ENCODE data around the gene KIRREL1.

KIRREL1 gene

DNA sequence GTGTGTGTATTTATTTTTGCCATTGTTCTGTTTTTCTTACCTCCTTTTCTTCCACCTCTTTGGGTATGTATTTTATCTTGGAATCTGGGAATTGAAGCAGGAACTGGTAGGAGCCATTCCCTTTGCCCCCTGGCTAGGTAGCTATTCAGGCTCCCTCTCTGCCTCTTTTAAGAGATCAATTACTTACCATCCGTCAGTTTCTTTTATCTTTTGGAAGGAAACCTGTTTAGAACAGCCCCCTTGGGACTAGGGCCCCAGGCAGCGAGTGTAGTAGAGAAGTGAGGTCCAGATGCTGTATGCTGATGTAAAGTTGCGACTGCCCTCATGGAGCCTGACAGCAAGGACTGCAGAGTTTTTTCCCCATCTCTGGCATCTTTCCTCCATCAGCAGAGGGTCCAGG is 41.6 kb downstream of the KIRREL1 start:
- no peak for DNase-seq (ENCODE audit: low read depth, low spot score)

DNA sequence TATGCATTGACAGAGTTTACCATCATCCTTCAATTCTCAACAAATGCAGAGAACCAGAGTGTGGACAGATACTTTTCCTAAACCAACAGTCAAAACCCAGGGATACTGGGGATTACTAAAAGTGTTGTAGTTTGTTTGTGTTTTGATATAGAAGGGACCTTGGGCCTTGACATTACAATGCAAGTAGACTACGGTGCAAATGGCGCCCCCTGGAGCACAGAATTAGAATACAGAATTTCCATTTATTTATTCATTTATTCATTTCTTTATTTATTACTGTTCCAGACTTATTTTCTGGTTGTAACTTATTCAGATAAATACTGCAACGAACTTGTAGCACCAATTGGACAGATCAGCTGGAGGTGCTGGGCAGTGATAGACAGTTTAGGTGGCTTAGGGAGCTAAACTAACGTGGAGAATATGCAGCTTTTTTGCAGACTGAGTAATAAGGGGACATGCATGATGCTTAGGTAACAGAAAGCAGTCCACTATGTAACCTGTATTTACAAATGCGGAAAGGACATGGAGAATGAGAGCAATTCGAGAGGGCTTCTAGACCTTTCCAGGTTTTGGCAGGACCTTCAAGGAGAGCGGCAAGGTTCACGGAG is 42.6 kb downstream of the KIRREL1 start:
- no peak for DNase-seq (ENCODE audit: low read depth, low spot score)

DNA sequence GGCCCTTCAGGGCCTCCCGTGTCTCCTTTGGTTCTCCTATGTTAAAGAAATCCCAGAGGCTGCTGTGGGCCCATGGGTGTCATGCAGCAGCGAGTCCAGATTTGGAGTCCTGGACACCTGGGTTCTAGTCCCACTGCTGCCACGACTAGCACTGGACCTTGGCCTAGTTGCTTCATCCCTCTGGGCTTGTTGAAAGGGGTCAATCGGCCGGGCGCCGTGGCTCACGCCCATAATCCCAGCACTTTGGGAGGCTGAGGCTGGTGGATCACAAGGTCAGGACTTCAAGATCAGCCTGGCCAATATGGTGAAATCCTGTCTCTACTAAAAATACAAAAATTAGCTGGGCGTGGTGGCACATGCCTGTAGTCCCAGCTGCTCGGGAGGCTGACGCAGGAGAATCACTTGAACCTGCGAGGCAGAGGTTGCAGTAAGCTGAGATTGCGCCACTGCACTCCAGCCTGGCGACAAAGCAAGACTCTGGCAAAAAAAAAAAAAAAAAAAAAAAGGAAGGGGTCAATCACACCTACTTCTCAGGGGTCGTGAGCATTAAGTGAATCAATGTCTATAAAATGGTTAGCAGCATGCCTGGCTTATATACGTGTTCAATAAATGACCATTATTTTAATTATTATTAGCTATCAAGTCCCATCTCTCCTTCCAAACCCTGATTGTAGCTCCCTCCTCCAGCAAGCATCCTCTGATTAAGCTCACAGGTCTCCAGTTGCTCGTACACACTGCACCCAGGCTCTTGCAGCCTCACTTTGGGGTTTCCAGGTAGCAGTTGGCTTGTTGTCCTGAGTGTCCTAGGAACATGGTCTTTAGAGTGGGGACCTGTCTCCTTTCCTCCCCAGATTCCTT is 43.8 kb downstream of the KIRREL1 start:
- no peak for DNase-seq (ENCODE audit: low read depth, low spot score)

DNA sequence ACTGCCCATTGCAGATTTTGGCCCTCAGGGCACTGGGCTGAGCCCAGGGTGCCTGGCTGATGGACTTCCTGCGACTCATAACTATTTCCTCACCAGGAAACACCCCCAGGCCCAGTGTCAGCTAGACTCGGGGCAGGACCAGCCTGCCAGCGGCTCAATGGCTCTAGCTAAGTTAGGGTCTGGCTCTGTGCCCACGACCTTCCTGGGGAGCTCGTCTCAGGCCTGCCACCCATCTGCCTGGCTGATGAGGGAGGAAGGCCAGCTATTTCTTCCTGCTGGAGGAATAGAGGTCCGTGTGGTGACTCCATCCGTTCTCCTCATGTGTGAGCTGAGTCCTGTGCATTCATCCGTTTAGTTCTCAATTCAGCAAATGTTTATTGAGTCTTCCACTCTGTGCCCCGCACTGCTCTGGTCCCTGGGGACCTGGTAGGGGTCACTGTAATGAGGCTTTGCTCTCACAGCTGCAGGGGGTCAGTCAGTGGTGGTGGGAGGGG is 44.5 kb downstream of the KIRREL1 start:
- no peak for DNase-seq (ENCODE audit: low read depth, low spot score)

DNA sequence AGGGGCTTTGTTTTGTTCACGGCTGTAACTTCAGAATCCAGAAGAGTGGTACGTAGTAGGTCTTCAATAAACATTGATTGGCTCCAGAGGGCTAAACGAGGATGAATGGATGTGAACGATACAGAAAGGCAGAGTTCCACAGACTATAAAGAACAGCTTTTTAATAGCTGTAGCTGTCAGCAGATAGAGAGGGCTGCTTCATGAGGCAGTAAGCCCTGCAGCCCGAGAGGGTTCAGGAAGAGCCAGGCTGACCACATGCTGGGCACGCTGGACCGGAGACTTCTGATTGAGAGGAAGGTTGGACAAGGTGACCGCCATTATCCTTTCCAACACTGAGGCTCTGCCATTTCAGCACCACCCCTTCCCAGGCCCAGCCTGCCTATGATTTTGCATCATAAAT is 45.3 kb downstream of the KIRREL1 start:
- DNase-seq (ENCODE audit: low read depth, low spot score), result no peak

DNA sequence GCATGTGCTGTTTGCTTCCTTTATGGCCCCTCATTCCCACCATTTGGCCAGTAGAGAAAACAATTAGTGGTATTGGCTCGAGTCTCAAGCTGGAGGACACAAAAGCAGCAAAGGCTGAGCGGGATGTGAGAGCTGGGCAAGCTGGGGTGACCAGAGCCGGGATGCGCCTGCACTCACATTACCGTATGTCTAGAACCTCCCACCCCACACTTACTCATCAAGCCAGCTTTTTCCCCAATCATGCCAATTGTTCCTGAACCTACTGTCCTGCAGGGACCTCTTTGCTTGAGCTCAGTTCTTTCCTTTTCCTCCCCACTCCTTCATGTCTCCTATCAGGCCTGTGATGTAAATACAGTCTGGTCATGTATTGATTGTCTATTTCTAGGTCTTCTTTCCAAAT is 45.9 kb downstream of the KIRREL1 start:
- DNase-seq (ENCODE audit: low read depth, low spot score), result no peak

DNA sequence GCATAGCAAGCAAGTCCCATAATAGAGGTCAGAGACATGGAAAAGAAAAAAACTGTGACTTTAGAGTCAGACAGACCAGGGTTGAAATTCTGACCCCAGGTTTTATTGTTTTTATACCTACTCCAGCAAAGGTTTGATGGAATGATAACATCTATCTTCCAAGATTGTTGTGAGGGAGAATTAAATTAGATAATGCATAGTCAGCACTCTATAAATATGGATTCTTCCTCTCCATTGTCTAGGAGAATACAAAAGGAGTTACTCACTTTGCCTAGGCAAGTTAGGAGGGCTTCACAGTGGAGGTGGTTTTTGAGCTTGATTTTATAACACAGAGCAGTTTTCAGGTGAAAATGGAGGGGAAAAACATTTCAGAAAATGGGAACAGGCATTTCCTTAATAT is 46.9 kb downstream of the KIRREL1 start:
- no peak for DNase-seq (ENCODE audit: low read depth, low spot score)

DNA sequence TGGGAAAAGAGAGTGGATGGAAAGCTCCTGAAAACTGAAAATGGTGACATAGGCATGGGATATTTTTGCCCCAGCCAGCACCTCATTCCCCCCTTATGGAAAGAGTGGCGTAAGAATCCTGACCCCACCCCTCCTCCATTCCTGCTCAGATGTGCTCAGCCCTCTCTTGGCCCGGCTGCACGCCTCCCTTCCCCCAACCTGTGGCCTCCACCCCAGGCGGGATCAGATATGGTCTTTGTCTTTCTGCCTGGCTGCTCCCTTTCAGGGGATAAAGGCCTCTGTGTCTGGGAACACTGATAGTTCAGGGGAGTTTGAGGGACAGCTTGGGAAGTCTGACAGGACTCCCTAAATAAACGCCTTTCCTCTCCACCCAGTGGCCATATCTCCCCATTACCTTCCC is 49.8 kb downstream of the KIRREL1 start:
- DNase-seq (ENCODE audit: low read depth, low spot score), result no peak

DNA sequence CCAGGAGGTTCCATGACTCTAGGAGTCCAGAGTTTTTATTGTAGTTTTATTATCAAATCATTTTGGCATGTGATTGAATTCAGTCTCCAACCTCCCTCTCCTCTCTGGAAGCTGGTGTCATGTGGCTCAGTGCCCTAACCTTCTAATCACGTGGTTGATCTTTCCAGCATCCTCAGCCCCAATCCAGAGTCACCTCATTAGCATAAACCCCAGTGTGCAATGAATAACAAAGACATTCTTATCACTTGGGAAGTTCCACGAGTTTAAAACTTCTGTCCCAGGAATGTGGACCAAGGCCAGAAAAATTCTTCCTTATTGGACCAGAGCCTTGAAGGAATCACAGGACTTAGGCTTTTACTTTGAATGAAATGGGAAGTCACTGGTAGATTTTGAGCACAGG is 52.2 kb downstream of the KIRREL1 start:
- DNase-seq (ENCODE audit: low read depth, low spot score), result no peak

DNA sequence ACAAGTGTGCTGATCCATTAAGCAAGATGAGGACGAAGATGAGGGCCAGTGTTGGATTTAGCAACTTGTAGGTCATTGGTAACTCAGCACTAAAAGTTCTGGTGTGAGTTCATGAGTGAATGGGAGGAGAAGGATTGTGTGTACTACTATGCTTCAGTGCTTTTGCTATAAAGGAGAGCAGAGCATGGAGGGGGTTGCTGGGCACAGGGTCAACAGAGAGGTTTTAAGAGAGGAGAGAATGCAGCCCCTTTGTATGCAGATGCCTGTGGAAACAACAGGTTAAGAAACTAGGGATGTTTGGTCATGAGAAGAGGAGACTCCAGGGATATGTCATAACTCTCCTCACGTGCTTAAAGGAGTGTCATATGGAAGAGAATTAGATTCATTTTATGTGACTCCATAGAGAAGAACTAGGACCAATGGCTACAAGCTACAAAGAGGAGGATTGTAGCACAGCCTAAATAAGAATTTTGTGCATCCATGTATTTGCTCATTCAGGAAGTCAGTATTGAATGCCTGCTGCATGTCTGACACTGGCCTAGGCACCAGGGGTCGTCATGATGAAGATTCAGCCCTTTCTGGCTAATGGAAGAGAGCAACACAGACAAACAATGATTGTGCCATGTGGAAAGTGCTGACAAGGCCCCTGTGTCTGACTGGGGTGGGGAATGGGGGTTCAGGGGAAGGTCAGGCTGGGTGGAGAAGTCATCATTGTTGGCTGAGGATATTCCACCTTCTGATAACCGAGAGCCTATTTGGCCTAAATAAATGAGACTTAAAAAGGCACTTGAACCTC is 53.5 kb downstream of the KIRREL1 start:
- no peak for DNase-seq (ENCODE audit: low read depth, low spot score)

DNA sequence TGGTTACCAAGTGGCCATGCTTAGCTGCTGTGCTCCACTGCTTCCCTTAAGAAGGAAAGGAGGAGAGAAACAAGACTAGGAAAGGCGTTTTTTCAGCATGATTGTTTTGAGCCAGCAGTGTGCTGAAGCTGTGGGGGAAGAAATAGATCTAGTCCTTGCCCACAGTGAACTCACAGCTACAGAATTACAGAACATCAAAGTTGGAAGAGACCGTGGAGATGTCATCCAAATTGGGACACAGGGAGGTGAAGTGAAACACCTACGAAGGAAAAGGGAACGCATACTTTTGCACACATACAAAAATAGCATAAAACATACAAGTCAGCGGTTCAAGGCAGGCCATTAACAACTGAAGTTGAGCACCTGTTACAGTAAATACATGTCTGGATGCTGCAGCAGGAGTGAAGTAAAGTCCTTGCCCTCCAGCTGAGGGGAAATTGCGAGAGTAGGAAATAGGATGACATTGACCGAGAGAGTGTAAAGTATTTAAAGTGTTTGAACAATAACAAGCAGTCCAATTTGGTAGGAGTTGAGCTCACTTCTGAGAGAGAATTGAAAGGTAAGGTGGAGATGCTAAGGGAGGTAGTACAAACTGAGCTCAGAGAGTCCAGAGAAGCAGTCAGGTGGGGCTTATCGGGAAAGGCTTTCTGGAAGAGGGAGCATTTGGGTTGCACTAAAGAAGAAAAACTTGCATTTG is 55.1 kb downstream of the KIRREL1 start:
- no peak for DNase-seq (ENCODE audit: low read depth, low spot score)

DNA sequence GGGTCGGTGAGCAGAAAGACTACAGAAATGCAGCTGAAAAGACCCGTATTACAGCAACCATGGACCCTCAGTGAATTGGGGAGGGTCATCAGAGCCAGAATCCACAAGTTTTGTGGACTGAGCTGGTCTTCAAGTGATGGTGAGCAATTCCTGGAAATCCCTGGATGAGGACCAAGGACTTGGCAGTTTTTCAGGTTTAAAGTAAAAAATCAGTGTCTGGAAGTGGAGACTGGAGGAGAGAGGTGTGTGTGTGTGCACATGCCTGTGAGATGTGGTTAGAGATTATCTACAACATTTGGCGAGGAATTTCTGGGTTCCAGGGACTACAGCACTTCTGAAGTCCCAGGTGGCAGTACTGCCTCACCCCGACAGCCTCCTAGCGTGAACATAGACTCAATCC is 56.4 kb downstream of the KIRREL1 start:
- DNase-seq (ENCODE audit: low read depth, low spot score), result no peak

DNA sequence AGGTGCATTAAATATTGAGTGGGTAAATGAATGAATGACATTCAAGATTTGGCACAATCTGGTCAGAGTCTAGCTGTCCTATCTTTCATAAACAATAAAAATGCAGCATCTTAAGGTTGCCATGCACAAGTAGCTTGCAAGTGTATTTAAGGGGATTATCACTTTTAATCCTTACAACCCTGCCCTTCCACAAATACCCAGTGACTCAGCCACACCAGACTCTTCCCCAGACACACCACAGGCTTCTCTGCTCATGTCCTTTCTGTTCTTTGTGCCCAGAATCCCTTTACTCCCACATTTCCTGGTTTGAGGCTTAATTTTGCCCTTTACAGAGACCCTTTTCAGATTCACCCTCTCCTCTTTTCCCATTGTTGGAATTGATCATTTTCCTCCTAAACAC is 59.8 kb downstream of the KIRREL1 start:
- no peak for DNase-seq (ENCODE audit: low read depth, low spot score)

DNA sequence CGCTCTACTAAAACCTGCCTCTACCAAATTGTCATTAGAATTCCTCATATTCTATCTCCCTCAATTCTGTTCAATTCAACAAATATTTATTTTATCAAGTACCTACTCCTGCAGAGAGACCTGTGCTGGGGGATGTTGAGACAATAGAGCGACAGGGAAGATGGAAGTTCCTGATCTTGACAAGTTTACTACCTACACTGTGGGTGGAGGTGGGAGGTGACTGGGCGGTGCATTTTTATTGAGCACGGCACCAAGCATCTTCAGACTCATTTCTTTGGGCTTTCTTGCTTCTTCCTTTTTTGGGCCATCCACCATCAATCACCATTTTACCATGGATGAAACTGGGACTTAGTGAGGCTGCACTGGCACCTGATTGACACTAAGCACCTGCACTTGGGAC is 61.3 kb downstream of the KIRREL1 start:
- no peak for DNase-seq (ENCODE audit: low read depth, low spot score)

DNA sequence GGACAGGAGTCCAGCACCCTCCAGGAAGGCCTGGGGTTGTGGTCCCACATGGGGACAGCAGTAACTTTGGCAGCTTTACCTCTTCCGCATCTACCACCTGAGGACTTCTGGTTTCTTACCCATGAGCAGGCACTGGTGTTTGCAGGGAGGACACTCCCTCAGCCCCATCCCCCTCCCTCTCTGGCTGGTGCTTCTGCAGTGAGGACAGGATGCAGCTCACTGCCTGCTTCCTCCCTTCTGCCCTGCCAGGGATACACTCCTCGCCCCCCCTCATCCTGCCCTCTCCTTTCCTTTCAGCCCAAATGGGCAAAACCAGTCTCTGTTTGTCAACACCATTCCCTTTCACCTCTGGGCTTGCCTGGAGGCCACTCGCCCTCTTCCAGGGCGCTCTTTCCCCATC is 62.4 kb downstream of the KIRREL1 start:
- DNase-seq (ENCODE audit: low read depth, low spot score), result no peak

DNA sequence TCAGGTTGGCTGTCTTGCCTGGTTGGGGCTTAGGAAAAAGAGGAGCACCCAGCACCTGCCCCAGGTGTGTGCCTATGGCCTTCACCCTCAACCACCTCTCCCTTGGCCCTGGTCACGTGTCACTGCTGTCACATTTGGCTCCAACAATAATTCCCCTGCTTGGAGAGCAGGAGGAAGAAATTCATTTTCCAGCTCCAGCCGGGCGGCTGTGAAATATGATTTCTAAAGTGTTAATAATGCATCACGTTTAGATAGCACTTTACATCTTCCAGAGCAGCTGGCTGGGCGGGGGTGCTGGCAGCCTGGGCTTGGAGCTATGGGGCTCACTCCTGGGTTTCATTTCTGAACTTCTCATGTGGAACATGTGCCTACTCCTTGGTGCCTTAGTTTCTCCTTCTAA is 63.1 kb downstream of the KIRREL1 start:
- no peak for DNase-seq (ENCODE audit: low read depth, low spot score)

DNA sequence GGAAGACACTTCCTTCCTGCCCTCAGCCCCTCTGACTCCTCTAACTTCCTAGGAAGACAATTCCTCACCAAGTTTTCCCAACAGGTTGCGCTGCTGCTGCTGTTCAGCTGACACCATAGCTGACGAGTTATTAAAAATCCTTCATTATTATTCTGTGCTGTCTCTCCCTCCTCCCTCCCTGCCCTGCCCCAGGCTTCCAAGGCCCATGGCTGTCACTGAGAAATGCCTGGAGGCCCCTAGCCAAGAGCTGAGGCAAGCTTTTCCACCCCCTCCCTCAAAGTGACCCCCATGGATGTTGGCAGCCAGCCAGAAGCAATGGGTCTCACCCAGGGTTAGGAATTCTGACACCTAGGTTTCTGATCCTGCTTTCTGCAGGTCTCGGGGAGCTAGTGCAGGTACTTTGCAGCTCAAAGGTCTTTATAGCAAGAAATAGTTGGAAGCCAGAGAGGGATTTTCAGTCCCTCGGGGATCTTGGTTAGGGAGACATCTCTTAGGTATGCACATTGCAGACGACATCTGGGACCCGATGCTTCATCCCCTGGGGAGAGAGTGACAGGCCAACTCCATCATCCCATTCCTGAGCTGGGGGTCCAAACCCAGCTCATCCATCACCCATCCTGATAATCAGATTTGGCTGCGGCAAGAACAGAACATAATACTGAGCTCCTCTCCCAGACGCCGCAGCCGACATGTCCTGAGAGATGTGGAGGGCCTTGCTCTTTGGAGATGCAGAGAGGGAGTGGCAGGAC is 65.0 kb downstream of the KIRREL1 start:
- no peak for DNase-seq (ENCODE audit: low read depth, low spot score)

DNA sequence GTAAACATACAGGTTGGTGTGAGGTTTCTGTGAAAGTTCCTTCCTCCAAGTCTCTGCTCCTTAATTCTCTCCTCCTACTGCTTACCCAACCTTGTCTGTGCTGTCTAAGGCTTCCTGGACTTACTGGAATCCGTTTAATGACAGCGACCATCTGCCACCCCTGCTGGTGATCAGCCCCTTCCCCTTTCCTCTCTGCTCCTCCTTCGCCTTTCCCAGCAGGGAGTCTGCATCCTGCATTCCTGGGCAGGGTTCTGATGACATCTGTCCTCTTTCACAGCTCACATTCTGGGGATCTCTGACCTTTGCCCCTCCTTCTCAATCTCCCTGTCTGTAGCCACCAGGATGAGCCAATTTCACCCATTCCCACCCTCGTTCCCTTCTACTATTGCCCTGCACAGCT is 66.5 kb downstream of the KIRREL1 start:
- DNase-seq (ENCODE audit: low read depth, low spot score), result no peak

DNA sequence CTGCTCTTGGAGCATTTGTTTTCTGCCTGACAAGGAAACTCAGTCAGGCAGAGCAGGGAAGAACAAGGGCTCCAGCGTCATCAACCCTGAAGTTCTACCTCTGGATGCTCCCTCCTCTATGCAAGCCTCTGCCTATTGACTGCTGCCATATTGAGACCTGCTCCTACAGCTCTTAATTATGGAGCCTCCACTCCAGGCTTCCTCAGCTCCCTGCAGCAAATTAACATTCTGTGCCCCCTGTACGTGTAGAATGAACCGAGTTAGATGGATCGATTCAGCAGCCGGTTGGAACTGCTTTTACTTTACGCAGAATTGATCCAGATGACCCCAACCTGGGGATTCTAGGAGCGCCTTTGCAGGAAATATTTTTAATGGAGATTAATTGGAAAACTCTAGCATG is 68.7 kb downstream of the KIRREL1 start:
- no peak for DNase-seq (ENCODE audit: low read depth, low spot score)

DNA sequence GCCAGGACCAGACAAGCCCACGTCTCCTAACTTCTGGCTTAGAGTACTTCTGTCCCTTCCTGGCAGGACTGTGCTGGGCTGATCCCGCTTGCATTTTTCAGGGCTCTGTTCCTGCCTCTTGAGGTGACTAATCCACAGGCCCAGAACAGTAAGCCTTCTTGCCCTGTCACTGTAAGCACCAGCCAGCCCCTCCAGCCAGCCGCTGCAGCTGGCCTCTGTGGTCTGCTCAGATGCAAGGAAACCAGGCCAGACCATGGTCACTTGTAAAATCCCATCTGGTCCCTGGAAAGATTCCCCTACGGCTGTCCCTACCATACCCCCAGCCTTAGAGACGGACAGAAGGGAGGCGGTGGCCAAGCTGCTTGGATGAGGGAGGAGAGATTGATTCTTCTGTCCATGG is 74.2 kb downstream of the KIRREL1 start:
- no peak for DNase-seq (ENCODE audit: low read depth, low spot score)

DNA sequence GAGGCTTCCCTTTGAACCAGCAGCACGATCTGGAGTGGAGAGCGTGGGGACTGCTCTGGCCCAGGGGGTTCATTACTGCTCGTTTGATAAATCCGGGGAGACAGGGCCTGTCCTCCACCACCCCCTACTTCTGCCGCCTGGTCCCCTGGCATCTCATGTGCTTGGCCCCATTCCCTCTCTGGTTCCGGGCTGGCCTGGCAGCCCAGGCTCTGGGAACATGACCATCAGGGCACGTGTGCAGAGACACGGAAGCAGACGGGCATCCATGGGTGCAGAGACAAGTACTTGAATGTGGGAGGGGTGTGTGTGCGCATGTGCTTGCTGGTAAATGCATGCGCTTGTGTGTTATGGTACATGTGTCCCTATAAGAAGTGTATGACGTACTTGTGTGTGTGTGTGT is 75.5 kb downstream of the KIRREL1 start:
- DNase-seq (ENCODE audit: low read depth, low spot score), result no peak

Measured in brain pericyte (primary cell).